PFSK-1 (cell line): ENCODE data around the gene PRR33.

Experiments
- FOXP2 ChIP-seq: optimal IDR thresholded peaks from 2 replicates; pipeline ENCODE3; 2011; ENCODE audit warnings: borderline replicate concordance, control low read depth, inconsistent platforms; ENCODE audit not compliant: insufficient read depth; ENCODE audit errors: extremely low read length, extremely low read depth
- POLR2AphosphoS5 ChIP-seq: IDR thresholded peaks from 2 replicates; pipeline ENCODE4 v1.6.1; 2012; ENCODE audit warnings: low read depth, mild to moderate bottlenecking, control low read depth, low read length, moderate library complexity
- REST ChIP-seq, 2 experiments: IDR thresholded peaks; 2 replicates each; pipeline versions ENCODE4 v1.6.1 to v1.8.0; 2011 to 2012; ENCODE audit warnings: low read depth in 2 of 2, low read length in 2 of 2, control low read depth in 1 of 2, inconsistent platforms in 1 of 2, mild to moderate bottlenecking in 1 of 2, moderate library complexity in 1 of 2; ENCODE audit not compliant: insufficient read depth in 1 of 2
- SIN3A ChIP-seq: IDR thresholded peaks from 2 replicates; pipeline ENCODE4 v1.6.1; 2012; ENCODE audit warnings: mild to moderate bottlenecking, low read length, moderate library complexity, borderline replicate concordance; ENCODE audit not compliant: insufficient read depth
- TAF1 ChIP-seq: IDR thresholded peaks from 2 replicates; pipeline ENCODE4 v1.6.1; 2012; ENCODE audit warnings: low read length, control low read depth, borderline replicate concordance; ENCODE audit not compliant: insufficient read depth

The PRR33 gene

GRCh38 chr11:1840780-1841480 is 50.8 kb downstream of the PRR33 start:
- TF ChIP-seq TAF1 (no peak), POLR2AphosphoS5 (no peak), REST (IDR thresholded peaks at IDR 0.05; ENCODE audit: insufficient read depth in 1 of 2, low read depth in 2 of 2, low read length in 2 of 2) (no peak), SIN3A (no peak), FOXP2 (no peak)

- TF ChIP-seq TAF1 (no peak), REST (IDR thresholded peaks at IDR 0.05; ENCODE audit: insufficient read depth in 1 of 2, low read depth in 2 of 2, low read length in 2 of 2) (no peak), FOXP2 (no peak), POLR2AphosphoS5 (no peak), SIN3A (no peak)
Measured at GRCh38 chr11:1839924-1840779, 51.5 kb downstream of the PRR33 start.

- TF ChIP-seq SIN3A: no peak
- no peak for TF ChIP-seq TAF1
- no peak for TF ChIP-seq FOXP2
- no peak for TF ChIP-seq REST (IDR thresholded peaks at IDR 0.05; ENCODE audit: insufficient read depth in 1 of 2, low read depth in 2 of 2, low read length in 2 of 2)
- no peak for TF ChIP-seq POLR2AphosphoS5
Measured at GRCh38 chr11:1839204-1839923, 52.3 kb downstream of the PRR33 start.

GRCh38 chr11:1838426-1839144 is 53.1 kb downstream of the PRR33 start, which contains the start of gene TNNI2:
TSS of gene TNNI2 (plus strand) at chr11:1838981. CDS start at chr11:1839697, 716 bp downstream.
- TF ChIP-seq SIN3A (no peak), FOXP2 (no peak), REST (IDR thresholded peaks at IDR 0.05; ENCODE audit: insufficient read depth in 1 of 2, low read depth in 2 of 2, low read length in 2 of 2) (no peak), POLR2AphosphoS5 (no peak), TAF1 (no peak)
